Sigmoid colon (tissue), 4 donors: Measurements from ENCODE around the gene MRPL1.

Experiments used
- POLR2AphosphoS5 ChIP-seq, 4 donors: sonication (generic); formaldehyde crosslinking; IDR thresholded peaks; one replicate each; pipeline ENCODE4 v1.6.1; 2017; ENCODE audit warnings: antibody characterized with exemption in 4 of 4
- TF ChIP-seq, protein P1 (sequence below), 4 experiments: fragments of 450-650 bp in 3 of 4; fragments of 200-600 bp in 1 of 4; IDR thresholded peaks; one replicate each; pipeline ENCODE4 v1.5.1; 2016 to 2019; ENCODE audit warnings: antibody characterized with exemption in 4 of 4, mild to moderate bottlenecking in 3 of 4, moderate library complexity in 2 of 4

GRCh38 chr4:77877771-77878565, 15.3 kb downstream of the MRPL1 start:
- TF ChIP-seq, protein P1, sequence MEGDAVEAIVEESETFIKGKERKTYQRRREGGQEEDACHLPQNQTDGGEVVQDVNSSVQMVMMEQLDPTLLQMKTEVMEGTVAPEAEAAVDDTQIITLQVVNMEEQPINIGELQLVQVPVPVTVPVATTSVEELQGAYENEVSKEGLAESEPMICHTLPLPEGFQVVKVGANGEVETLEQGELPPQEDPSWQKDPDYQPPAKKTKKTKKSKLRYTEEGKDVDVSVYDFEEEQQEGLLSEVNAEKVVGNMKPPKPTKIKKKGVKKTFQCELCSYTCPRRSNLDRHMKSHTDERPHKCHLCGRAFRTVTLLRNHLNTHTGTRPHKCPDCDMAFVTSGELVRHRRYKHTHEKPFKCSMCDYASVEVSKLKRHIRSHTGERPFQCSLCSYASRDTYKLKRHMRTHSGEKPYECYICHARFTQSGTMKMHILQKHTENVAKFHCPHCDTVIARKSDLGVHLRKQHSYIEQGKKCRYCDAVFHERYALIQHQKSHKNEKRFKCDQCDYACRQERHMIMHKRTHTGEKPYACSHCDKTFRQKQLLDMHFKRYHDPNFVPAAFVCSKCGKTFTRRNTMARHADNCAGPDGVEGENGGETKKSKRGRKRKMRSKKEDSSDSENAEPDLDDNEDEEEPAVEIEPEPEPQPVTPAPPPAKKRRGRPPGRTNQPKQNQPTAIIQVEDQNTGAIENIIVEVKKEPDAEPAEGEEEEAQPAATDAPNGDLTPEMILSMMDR (IDR thresholded peaks at IDR 0.05): no peak
- TF ChIP-seq POLR2AphosphoS5 (IDR thresholded peaks at IDR 0.05): no peak
